Mucosa of rectum (tissue), 2 donors: ENCODE results near the gene RPL36A.

Source experiments
- H3K27ac ChIP-seq, 2 donors: one replicate each; pipeline ENCODE4 v1.7.0; 2013; ENCODE audit warnings: inconsistent platforms in 2 of 2, low read depth in 2 of 2, low read length in 2 of 2
- H3K27me3 ChIP-seq, 2 donors: one replicate each; pipeline ENCODE4 v1.7.0; 2013; ENCODE audit warnings: low read length in 2 of 2; ENCODE audit not compliant: control insufficient read depth in 2 of 2, insufficient read depth in 2 of 2
- H3K36me3 ChIP-seq, 2 donors: one replicate each; pipeline ENCODE4 v1.7.0; 2013; ENCODE audit warnings: low read length in 2 of 2; ENCODE audit not compliant: control insufficient read depth in 2 of 2, insufficient read depth in 2 of 2
- H3K4me1 ChIP-seq, 2 donors: one replicate each; pipeline ENCODE4 v1.7.0; 2013; ENCODE audit warnings: low read length in 2 of 2, mild to moderate bottlenecking in 1 of 2; ENCODE audit not compliant: control insufficient read depth in 2 of 2, insufficient read depth in 2 of 2
- H3K4me3 ChIP-seq, 2 donors: one replicate each; pipeline ENCODE4 v1.7.0; 2013; ENCODE audit warnings: low read length in 2 of 2
- H3K9ac ChIP-seq, 2 donors: one replicate each; pipeline ENCODE4 v1.7.0; 2013; ENCODE audit warnings: low read length in 2 of 2, low read depth in 1 of 2, mild to moderate bottlenecking in 1 of 2
- H3K9me3 ChIP-seq, 2 donors: one replicate each; pipeline ENCODE4 v1.7.0; 2013; ENCODE audit warnings: low read length in 2 of 2; ENCODE audit not compliant: control insufficient read depth in 2 of 2
- donor health status: healthy.
- donor health status: Normal muscosa, but diverticular disease.

RPL36A gene

GRCh38 chrX:101409043-101409442 is 18.2 kb downstream of the RPL36A start:
- H3K27me3 ChIP-seq, result peaks cover 0 to 3% of the 10 kb centered on the region in 2 donors
- H3K9ac ChIP-seq, result peak overlapping the region in 1 of 2 donors; percentile 72
- peak overlapping the region; percentile 27 to 91 for H3K27ac ChIP-seq
- peaks cover 4 to 10% of the 10 kb centered on the region in 2 donors for H3K4me1 ChIP-seq
- no peaks in the 10 kb centered on the region for H3K9me3 ChIP-seq
- H3K36me3 ChIP-seq, result peaks cover 8 to 10% of the 10 kb centered on the region in 2 donors
- peak overlapping the region; percentile 86 to 88 for H3K4me3 ChIP-seq

- Histone ChIP-seq H3K27me3 (peaks cover 0 to 3% of the 10 kb centered on the region in 2 donors), H3K4me3 (no peak overlapping the region), H3K4me1 (peaks cover 4 to 10% of the 10 kb centered on the region in 2 donors), H3K9ac (no peak overlapping the region), H3K27ac (no peak overlapping the region), H3K36me3 (peaks cover 8 to 10% of the 10 kb centered on the region in 2 donors), H3K9me3 (no peaks in the 10 kb centered on the region)
Measured at GRCh38 chrX:101410461-101410860, 19.6 kb downstream of the RPL36A start.

- no peak overlapping the region for H3K4me3 ChIP-seq
- no peak overlapping the region for H3K9ac ChIP-seq
- H3K27ac ChIP-seq, result no peak overlapping the region
- no peaks in the 10 kb centered on the region for H3K9me3 ChIP-seq
- peaks cover 8 to 10% of the 10 kb centered on the region in 2 donors for H3K36me3 ChIP-seq
- peaks cover 0 to 3% of the 10 kb centered on the region in 2 donors for H3K27me3 ChIP-seq
- peaks cover under 1 to 8% of the 10 kb centered on the region in 2 donors for H3K4me1 ChIP-seq
Measured at GRCh38 chrX:101411984-101412383, 21.2 kb downstream of the RPL36A start.

- Histone ChIP-seq H3K4me1 (peaks cover 0 to 11% of the 10 kb centered on the region in 2 donors), H3K27me3 (peaks cover 0 to 3% of the 10 kb centered on the region in 2 donors), H3K9me3 (no peaks in the 10 kb centered on the region), H3K36me3 (peaks cover 8 to 10% of the 10 kb centered on the region in 2 donors), H3K9ac (no peak overlapping the region), H3K4me3 (no peak overlapping the region), H3K27ac (peak overlapping the region in 1 of 2 donors; percentile 38)
Measured at GRCh38 chrX:101415180-101416145, 24.7 kb downstream of the RPL36A start.

DNA sequence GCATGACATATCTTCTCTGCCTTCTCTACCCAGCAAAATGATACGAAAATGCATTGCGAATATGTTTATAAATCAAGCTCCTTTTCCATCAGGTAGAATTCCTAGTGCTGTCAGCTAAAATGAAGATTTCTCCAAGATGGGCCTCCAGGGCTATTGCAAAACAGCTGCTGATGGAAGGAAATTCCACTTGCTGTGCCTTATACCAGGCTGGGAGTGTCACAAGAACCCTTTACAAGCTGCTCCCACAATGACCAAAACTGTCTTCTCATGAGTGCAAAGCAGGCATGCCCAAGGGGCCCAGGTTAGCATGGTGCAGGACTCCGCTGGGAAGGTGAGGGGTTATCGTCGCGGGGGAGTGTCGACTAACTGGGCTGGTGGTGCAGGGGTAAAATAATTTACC is 25.9 kb downstream of the RPL36A start:
- Histone ChIP-seq H3K9ac (no peak overlapping the region), H3K36me3 (peaks cover 8 to 10% of the 10 kb centered on the region in 2 donors), H3K4me3 (no peak overlapping the region), H3K27me3 (peaks cover 0 to 3% of the 10 kb centered on the region in 2 donors), H3K4me1 (peaks cover 0 to 6% of the 10 kb centered on the region in 2 donors), H3K27ac (no peak overlapping the region), H3K9me3 (no peaks in the 10 kb centered on the region)

GRCh38 chrX:101417190-101417589 is 26.4 kb downstream of the RPL36A start:
- peak overlapping the region in 1 of 2 donors; percentile 80 for H3K9ac ChIP-seq
- H3K4me3 ChIP-seq, result no peak overlapping the region
- H3K27me3 ChIP-seq, result peaks cover 0 to 3% of the 10 kb centered on the region in 2 donors
- peak overlapping the region in 1 of 2 donors; percentile 84 for H3K27ac ChIP-seq
- peaks cover 3 to 6% of the 10 kb centered on the region in 2 donors for H3K36me3 ChIP-seq
- peaks cover 0 to 6% of the 10 kb centered on the region in 2 donors for H3K4me1 ChIP-seq
- no peaks in the 10 kb centered on the region for H3K9me3 ChIP-seq

GRCh38 chrX:101417981-101418841 is 27.4 kb downstream of the RPL36A start:
- H3K27ac ChIP-seq, result peak overlapping the region; percentile 80 to 84
- H3K36me3 ChIP-seq, result peaks cover 0 to 3% of the 10 kb centered on the region in 2 donors
- H3K27me3 ChIP-seq, result no peaks in the 10 kb centered on the region
- H3K4me3 ChIP-seq, result peak overlapping the region; percentile 71 to 76
- H3K9me3 ChIP-seq, result no peaks in the 10 kb centered on the region
- peaks cover 0 to 6% of the 10 kb centered on the region in 2 donors for H3K4me1 ChIP-seq
- H3K9ac ChIP-seq, result peak overlapping the region; percentile 78 to 80

DNA sequence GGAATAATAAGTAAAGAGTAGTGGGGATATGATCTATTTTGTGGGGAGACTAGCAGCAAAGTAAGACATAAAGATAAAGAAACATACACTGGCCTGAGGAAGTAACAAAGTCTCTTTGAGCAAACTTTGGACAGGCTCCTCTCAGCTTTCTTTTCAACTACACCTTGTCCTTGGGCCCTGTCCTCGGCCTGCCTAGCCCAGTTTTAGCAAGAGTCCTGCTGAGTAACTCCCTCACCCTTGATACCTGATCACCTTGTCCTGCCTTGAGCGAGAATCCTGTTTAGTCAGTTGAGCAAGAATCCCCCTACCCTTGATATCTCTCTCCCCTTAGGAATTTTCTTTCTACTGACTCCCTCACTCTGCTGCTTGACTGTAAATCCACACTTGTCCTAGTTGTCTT is 28.7 kb downstream of the RPL36A start:
- H3K27ac ChIP-seq, result no peak overlapping the region
- H3K9ac ChIP-seq, result no peak overlapping the region
- H3K9me3 ChIP-seq, result no peaks in the 10 kb centered on the region
- no peaks in the 10 kb centered on the region for H3K36me3 ChIP-seq
- H3K4me3 ChIP-seq, result peak overlapping the region in 1 of 2 donors; percentile 76
- no peaks in the 10 kb centered on the region for H3K27me3 ChIP-seq
- H3K4me1 ChIP-seq, result peaks cover 0 to 6% of the 10 kb centered on the region in 2 donors

- Histone ChIP-seq H3K4me1 (no peaks in the 10 kb centered on the region), H3K9me3 (no peaks in the 10 kb centered on the region), H3K36me3 (peaks cover 0 to 4% of the 10 kb centered on the region in 2 donors), H3K4me3 (no peak overlapping the region), H3K27me3 (peaks cover 0 to 2% of the 10 kb centered on the region in 2 donors), H3K9ac (no peak overlapping the region), H3K27ac (no peak overlapping the region)
Measured at GRCh38 chrX:101427954-101428353, 37.1 kb downstream of the RPL36A start.
